WERI-Rb-1 (cell line): ENCODE results near the gene TRAF3IP3.

ENCODE experiments used
- DNase-seq: peaks from one replicate; pipeline ENCODE4 v3.0.0-alpha.2; 2020
- H3K27ac ChIP-seq: fragments of 250-450 bp; sonication (Bioruptor Pico); 2 replicates; pipeline ENCODE4 v1.5.1; 2020; ENCODE audit warnings: mild to moderate bottlenecking, moderate library complexity
- H3K27me3 ChIP-seq: fragments of 250-450 bp; sonication (Bioruptor Pico); 2 replicates; pipeline ENCODE4 v1.5.1; 2021; ENCODE audit warnings: mild to moderate bottlenecking, low read depth, moderate library complexity; ENCODE audit not compliant: insufficient read depth, severe bottlenecking
- H3K36me3 ChIP-seq: fragments of 250-450 bp; sonication (Bioruptor Pico); 2 replicates; pipeline ENCODE4 v1.5.1; 2020; ENCODE audit warnings: mild to moderate bottlenecking, moderate library complexity
- H3K4me3 ChIP-seq: 2 replicates; pipeline ENCODE4 v1.5.1; 2011; ENCODE audit warnings: low read depth, mild to moderate bottlenecking, control low read depth, low read length
- H3K9me3 ChIP-seq: fragments of 250-450 bp; sonication (Bioruptor Pico); 2 replicates; pipeline ENCODE4 v1.5.1; 2021; ENCODE audit warnings: mild to moderate bottlenecking, moderate library complexity; ENCODE audit not compliant: severe bottlenecking
- TF ChIP-seq, protein P1 (sequence below): IDR thresholded peaks from 2 replicates; pipeline ENCODE4 v1.5.1; 2011; ENCODE audit warnings: low read depth, mild to moderate bottlenecking, control low read depth, inconsistent platforms, low read length

Gene TRAF3IP3

DNA sequence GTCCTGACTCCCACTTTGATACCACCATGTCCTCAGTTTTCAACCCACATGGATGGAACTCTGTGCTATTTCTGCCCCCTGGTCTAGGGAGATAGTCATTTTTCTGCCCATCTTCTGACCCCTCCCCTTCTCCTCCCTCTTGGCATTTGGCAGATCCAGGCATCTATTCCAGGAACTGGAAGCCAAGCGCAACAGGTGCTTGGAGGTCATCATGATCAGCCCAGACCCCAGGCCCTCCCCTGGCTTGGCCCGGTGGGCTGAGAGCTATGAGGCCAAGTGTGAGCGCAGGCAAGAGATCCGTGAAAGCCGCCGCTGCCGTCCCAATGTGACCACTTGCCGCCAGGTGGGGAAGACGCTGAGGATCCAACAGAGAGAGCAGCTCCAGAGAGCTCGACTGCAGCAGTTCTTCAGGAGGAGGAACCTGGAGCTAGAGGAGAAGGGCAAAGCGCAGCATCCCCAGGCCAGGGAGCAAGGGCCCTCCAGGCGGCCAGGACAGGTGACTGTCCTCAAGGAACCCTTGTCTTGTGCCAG is 4.0 kb downstream of the TRAF3IP3 start:
- Histone ChIP-seq H3K27ac (no peak overlapping the region), H3K9me3 (no peaks in the 10 kb centered on the region), H3K4me3 (no peak overlapping the region), H3K27me3 (peaks cover 2% of the 10 kb centered on the region), H3K36me3 (no peaks in the 10 kb centered on the region)
- TF ChIP-seq, protein P1, sequence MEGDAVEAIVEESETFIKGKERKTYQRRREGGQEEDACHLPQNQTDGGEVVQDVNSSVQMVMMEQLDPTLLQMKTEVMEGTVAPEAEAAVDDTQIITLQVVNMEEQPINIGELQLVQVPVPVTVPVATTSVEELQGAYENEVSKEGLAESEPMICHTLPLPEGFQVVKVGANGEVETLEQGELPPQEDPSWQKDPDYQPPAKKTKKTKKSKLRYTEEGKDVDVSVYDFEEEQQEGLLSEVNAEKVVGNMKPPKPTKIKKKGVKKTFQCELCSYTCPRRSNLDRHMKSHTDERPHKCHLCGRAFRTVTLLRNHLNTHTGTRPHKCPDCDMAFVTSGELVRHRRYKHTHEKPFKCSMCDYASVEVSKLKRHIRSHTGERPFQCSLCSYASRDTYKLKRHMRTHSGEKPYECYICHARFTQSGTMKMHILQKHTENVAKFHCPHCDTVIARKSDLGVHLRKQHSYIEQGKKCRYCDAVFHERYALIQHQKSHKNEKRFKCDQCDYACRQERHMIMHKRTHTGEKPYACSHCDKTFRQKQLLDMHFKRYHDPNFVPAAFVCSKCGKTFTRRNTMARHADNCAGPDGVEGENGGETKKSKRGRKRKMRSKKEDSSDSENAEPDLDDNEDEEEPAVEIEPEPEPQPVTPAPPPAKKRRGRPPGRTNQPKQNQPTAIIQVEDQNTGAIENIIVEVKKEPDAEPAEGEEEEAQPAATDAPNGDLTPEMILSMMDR: no peak
- DNase-seq: no peak

DNA sequence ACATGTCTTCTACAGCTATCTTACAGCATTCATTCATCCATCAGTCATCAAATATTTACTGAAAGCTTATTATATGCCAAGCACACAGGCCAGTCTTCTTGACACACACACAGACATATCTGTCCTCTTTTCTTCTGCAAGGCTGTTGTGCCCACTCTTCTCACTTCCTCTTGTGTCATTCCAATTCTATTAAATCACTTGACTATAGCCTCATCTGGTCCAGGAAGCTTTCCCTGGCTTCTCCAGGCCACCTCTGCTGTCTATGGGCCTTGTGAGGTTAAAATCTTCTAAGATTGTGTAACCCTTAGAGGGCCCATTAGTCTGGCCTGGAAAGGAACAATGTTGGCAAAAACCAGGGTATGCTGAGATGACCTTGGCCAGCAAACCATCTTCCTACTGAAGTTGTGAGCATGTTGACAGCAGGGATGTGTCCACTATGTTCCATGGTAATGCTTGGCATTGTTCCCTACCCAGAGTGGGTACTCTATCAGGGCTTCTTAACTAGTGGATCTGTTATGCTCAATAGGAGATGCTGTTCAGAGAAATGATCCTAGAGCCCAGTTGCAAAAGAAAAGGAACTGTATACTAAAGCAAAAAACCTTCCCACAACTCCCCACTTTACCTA is 5.3 kb downstream of the TRAF3IP3 start:
- H3K9me3 ChIP-seq: no peaks in the 10 kb centered on the region
- no peak for DNase-seq
- TF ChIP-seq, protein P1: no peak
- H3K4me3 ChIP-seq: no peak overlapping the region
- no peak overlapping the region for H3K27ac ChIP-seq
- H3K27me3 ChIP-seq: peaks cover 2% of the 10 kb centered on the region
- H3K36me3 ChIP-seq: no peaks in the 10 kb centered on the region

DNA sequence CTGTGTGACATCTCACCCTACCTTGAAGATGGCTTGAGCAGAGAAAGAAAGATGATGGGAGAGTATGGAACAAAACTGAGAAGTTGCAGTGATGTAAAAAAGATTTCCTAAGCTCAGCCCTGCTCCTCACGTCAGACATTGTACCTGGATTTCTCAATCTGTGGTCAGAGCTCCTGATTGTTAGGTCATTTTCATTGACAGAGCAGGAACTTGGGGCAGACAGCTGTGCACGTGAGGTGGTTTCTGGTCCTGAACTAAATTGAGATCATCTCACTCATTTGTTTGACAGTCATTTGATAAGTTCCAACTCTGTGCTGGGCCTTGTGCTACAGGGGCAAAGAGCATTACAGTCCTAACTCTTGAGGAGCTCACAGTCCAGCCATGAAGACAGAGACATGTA is 10.2 kb downstream of the TRAF3IP3 start:
- no peaks in the 10 kb centered on the region for H3K36me3 ChIP-seq
- TF ChIP-seq, protein P1: no peak
- no peaks in the 10 kb centered on the region for H3K9me3 ChIP-seq
- H3K27me3 ChIP-seq: no peaks in the 10 kb centered on the region
- no peak overlapping the region for H3K27ac ChIP-seq
- H3K4me3 ChIP-seq: no peak overlapping the region
- no peak for DNase-seq

DNA sequence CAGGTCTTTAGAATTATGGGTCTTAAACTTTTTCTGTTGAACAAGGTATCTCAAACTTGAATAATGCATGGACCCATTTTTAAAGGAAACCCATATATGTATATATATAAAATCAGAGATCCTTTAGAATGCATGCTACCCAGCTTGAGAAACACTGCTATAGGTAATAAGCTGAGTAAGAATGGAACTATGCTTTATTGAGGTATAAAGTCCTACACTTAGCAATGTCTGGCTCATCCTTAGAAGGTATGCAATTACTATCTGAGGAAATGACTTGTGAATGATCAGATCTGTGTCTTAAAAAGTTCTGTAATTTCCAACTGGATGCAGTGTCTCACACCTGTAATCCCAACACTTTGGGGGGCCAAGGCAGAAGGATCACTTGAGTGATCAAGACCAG is 11.2 kb downstream of the TRAF3IP3 start:
- no peak overlapping the region for H3K4me3 ChIP-seq
- no peak overlapping the region for H3K27ac ChIP-seq
- no peaks in the 10 kb centered on the region for H3K27me3 ChIP-seq
- TF ChIP-seq, protein P1: no peak
- no peaks in the 10 kb centered on the region for H3K36me3 ChIP-seq
- DNase-seq: no peak
- no peaks in the 10 kb centered on the region for H3K9me3 ChIP-seq

DNA sequence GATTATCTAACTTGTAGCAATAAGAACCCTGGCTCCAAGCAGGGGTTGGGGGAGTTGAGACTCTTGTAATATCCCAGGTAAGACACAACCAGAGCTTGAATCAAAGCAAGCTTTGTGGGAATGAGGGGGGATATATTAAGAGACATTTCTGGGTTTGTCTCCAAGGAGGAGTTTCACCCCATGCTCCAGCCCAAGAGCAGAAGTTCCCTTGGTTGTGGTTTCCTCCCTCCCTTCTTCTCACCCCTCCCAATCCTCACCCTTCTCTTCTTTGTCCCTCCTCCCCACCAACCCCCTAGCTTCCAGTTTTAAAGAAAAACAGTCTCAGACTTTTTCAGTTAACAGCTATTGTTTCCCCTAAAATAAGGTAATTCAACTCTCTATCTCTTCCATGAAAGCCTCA is 11.9 kb downstream of the TRAF3IP3 start:
- no peaks in the 10 kb centered on the region for H3K9me3 ChIP-seq
- H3K4me3 ChIP-seq: no peak overlapping the region
- no peaks in the 10 kb centered on the region for H3K27me3 ChIP-seq
- no peak for DNase-seq
- TF ChIP-seq, protein P1: no peak
- no peaks in the 10 kb centered on the region for H3K36me3 ChIP-seq
- no peak overlapping the region for H3K27ac ChIP-seq

DNA sequence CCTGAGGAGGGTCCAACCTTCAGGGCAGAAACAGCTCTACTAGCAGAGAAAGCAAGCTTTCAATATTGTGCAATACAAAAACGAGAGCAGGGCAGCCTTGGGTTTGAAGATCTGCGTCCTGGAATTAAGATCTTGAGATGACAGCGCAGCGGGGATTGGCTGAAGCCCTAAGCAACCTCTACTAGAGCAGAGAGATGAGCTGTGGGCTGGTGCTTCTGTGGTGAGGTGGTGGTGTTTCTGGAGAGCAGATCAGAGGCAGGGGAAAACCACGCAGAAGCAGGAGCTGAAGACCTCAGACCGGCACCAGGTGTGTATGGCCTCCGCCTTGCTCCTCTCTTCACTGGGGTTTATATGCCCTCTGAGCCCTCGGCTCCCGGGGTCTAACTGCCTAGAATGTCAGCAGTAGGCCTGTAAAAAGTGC is 12.5 kb downstream of the TRAF3IP3 start:
- Histone ChIP-seq H3K27me3 (no peaks in the 10 kb centered on the region), H3K9me3 (no peaks in the 10 kb centered on the region), H3K36me3 (no peaks in the 10 kb centered on the region), H3K4me3 (no peak overlapping the region), H3K27ac (no peak overlapping the region)
- TF ChIP-seq, protein P1: no peak
- no peak for DNase-seq
